AG08396 (cell line): ENCODE measurements around the gene PIK3AP1.
"Not testable (repeated sequence)": the region's sequence is repeated elsewhere in the genome, so short reads cannot be mapped to it uniquely, and the experiment has no call there.

ENCODE experiments used
- DNase-seq: peaks from one replicate; pipeline ENCODE4 v3.0.0; 2012; ENCODE audit warnings: low spot score, mixed read lengths

PIK3AP1 gene, protein sequence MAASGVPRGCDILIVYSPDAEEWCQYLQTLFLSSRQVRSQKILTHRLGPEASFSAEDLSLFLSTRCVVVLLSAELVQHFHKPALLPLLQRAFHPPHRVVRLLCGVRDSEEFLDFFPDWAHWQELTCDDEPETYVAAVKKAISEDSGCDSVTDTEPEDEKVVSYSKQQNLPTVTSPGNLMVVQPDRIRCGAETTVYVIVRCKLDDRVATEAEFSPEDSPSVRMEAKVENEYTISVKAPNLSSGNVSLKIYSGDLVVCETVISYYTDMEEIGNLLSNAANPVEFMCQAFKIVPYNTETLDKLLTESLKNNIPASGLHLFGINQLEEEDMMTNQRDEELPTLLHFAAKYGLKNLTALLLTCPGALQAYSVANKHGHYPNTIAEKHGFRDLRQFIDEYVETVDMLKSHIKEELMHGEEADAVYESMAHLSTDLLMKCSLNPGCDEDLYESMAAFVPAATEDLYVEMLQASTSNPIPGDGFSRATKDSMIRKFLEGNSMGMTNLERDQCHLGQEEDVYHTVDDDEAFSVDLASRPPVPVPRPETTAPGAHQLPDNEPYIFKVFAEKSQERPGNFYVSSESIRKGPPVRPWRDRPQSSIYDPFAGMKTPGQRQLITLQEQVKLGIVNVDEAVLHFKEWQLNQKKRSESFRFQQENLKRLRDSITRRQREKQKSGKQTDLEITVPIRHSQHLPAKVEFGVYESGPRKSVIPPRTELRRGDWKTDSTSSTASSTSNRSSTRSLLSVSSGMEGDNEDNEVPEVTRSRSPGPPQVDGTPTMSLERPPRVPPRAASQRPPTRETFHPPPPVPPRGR

DNA sequence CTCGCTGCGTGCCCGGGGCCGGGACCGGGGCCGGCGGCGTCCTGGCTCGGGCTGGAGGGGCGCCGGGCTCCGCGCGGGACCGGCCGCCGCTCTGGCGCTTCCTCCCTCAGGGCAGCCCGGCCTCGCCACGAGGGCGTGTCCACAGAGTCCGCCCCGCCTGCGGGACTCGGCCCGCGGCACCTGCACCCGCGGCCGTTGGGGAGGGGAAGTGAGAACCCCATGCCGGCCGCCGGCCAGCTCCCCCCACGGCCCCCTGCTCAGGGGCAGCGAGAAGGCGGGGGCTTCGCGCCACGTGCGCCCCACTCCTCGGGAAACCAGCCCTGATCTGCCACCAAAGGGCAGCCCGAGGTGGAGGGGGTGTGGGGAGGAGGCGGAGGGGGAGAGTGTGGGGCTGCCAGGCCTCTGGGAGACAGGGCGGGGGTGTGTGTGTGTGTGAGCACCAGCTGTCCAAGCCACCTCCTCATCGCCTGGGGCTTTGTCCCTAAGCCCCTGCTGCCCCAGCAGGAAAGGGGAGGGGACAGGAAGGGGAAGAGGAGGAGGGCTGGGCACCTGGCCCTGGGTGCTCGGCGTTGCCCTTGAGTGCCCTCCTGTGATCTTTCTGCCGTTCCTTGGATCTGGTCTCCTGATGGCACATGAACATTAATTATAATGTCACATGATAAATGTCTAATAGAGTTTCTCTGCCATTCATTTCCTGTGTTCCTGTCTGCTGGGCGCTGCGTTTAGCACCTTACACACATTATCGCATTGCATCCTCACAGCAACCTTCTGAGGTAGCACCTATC is at the start of gene PIK3AP1:
PIK3AP1 (minus strand) TSS at position 93 of the 785 bp plus-strand sequence. CDS start 120 bp downstream, outside the sequence.
- peak; percentile 72 for DNase-seq

DNA sequence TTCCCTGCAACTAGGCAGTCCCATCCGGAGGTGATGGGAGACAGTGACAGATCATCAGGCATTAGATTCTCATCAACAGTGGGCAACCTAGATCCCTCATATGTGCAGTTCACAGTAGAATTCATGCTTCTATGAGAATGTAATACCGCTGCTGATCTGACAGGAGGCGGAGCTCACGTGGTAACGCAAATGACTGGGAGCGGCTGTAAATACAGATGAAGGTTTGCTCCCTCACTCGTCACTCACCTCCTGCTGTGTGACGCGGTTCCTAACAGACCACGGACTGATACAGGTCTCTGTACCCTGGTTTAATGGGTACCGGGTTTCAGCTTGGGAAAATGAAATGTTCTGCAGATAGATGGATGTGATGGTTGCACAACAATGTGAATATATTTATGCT is 47.8 kb upstream of the PIK3AP1 start:
- no peak for DNase-seq

DNA sequence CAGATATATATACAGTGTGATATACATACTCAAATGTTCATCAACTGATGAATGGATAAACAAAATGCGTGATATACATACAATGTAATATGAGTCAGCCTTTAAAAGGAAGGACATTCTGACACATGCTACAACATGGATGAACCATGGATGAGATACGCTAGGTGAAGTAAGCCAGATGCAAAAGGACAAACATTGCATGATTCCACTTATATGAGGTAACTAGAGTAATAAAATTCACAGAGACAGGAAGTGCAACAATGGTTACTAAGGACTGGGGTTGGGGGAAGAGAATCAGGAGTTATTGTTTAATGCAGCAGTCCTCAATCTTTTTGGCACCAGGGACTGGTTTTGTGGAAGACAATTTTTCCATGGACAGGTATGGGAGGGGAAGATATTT is 47.3 kb upstream of the PIK3AP1 start:
- DNase-seq, result no peak

DNA sequence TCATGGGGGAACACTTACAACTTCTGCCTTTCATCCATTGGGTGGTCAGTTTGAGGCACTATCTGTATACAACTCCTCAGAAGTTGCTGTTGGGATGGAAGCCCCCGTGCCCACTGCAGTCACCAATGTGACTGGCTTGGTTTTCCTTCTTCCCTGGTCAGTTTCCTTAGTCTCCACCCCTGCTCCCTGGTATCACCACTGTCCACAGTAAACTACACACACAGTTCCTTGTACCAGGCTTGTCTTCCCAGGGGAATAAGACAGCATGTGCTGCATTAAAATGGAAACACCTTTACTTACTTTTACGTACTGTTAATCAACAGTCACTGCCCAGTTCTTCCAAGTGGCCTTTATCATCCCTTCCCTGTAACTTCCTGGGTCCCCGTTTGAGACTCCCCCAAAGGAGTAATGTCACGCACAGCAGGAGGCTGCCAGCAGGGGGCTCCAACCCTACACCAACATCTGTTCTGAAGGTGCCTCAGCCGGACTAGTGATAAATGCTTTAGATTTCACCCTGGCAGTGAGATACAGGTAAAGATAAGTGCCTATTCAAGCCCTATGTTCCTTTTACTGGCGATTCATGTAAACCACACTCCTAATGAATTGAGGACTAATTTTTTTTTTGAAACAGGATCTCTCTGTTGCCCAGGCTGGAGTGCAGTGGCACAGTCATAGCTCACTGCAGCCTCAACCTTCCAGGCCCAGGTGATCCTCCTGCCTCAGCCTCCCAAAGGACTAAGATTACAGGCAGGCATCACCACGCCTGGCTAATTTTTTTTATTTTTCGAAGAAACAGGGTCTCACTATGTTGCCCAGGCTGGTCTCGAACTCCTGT is 45.3 kb upstream of the PIK3AP1 start:
- DNase-seq, result peak; percentile 70

DNA sequence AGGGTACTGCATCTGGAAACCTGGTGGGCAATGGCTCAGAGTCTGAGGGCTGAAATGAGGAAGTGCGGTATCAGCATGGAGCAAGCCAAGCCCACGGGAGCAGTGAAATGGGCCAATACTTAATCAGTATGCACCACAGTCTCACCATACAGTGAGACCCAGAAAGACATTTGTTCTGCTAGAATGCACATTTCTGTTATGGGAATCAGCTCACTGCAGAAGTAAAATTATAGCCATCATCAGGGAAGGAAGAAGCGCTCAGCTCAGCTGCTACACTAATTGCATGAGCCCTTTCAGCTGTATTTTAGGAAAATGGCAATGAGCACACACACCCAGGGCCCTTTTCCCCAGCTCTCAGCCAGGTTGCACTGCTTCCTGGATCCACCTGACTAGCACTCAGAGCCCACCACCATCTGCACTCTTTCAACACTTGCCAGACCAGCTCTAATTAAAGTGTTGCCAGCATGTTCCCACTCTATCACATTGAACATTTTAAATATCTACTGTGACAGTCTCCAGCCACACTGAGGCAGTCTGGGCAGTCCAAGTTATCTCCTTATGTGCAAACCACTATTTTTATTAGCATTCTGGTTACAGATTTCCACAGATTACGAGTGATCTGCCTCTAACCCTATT is 44.2 kb upstream of the PIK3AP1 start:
- no peak for DNase-seq

DNA sequence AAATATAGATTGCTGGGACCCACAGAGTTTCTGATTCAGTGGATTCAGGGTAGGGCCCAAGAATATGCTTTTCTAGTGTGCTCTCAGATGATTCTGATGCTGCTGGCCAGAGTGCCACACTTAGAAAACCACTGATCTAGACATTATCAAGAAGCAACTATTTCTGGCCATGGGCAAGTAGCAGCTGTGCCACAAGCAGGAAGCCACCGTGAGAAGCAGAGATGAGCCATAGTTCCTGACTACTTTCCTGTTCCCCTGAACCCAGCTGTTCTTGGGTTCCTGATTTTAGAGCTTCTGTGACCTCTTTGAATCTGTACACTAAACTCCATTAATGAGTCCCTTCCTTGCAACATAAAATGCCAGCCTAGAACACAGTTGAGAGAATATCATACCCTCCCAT is 38.1 kb upstream of the PIK3AP1 start:
- DNase-seq, result no peak

DNA sequence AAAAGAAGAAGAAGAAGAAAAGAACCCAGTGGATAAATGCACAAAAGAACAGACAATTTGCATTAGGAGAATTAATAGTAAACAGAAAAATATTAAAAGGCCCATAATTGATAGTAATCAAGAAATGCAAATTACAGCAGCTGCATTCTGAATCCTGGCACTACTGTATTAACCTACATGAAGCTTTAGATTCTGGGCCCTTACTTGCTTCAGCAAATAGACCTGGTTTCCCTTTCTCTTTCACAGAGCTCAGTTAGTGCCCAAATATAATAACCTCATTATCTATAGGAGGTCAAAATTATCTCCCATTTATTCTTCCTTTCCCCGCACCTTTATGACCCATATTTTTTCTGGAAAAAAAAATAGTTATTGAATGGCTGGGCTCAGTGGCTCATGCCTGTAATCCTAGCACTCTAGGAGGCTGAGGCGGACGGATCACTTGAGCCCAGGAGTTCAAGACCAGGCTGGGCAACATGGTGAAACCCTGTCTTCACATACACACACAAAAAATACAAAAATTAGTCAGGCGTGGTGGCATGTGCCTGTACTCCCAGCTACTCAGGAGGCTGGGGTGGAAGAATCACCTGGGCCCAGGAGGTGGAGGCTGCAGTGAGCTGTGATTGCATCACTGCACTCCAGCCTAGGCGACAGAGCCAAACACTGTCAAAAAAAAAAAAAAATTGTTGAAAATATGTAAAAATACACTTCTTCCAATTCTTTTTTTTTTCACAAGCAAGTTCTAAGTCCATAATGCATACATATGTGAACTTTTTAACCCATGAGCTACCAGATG is 36.0 kb upstream of the PIK3AP1 start:
- no peak for DNase-seq

DNA sequence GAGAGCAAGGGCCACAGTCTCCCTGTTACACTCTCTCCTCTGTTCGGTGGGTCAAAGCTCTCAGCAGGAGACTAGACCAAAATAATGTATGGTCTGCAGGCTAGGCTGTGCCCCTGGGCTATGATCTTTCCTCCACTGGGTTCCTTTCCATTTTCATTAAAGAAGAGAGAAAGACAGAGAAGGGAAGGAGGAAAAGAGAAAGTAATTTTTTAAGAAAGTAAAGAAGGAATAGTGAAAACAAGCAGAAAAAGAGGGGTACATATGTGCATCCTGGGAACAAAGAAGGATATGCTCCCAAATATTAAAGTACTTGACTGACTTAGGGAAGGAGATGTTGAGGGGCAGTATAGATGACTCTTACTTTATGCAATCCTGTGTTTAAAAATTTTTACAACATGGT is 33.6 kb upstream of the PIK3AP1 start:
- no peak for DNase-seq

DNA sequence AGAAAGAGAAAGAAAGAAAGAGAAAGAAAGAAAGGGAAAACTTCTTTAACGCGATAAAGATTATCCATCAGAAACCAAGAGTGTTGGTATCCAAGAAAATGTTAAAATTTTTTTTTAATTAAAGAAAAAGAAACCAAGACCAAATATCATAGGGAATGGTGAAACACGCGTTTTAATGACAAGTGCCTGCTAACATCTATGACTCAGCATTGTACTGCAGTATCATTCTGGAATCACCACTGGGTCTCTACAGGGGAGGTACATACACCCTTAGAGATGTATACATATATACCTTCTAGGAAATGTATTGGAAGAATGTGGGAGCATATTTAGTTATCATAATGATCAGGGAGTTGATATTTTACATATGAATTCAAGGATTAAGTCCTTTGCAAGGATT is 32.1 kb upstream of the PIK3AP1 start:
- DNase-seq, result no peak

DNA sequence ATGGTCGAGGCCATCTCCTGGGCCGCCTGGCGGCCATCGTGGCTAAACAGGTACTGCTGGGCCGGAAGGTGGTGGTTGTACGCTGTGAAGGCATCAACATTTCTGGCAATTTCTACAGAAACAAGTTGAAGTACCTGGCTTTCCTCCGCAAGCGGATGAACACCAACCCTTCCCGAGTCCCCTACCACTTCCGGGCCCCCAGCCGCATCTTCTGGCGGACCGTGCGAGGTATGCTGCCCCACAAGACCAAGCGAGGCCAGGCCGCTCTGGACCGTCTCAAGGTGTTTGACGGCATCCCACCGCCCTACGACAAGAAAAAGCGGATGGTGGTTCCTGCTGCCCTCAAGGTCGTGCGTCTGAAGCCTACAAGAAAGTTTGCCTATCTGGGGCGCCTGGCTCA is 30.0 kb upstream of the PIK3AP1 start:
- DNase-seq, result not testable (repeated sequence)

DNA sequence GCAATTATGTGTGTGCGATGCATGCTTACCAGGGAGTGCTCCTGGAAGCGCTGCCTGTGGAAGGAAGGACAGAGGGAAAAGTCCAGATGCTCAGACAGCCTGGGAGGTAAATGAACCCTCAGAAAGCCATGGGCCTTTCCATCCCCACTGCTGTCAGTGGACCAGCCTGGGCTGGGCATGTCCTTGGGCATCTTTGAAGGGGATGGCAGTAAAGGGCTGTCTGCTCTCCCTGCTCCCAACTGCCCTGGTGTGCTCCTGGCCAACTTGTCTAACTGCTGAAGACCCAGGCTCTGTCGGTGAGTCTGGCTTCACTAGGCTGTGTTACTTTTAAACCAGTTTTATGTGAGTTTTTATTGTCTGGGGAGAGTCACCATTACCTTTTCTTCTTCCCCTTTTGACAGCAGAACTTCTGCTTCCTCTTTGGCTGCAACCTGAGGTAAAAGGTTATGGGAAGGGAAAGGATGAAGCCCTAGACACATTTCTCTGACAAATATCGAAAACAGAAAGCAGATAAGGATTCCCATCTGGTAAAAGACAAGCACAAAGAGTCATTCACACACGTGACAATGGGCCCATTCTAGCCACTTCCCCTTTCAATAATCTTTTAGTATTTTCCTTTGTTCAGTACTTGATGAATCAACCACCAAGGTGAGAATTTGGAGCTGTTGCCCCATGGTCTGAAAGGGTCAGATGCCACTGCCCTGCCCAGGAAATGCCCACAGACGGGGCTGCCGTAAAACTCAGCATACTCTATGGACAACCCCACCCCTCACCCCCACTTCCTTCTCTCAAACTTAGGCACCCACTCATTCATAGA is 27.6 kb upstream of the PIK3AP1 start:
- no peak for DNase-seq

DNA sequence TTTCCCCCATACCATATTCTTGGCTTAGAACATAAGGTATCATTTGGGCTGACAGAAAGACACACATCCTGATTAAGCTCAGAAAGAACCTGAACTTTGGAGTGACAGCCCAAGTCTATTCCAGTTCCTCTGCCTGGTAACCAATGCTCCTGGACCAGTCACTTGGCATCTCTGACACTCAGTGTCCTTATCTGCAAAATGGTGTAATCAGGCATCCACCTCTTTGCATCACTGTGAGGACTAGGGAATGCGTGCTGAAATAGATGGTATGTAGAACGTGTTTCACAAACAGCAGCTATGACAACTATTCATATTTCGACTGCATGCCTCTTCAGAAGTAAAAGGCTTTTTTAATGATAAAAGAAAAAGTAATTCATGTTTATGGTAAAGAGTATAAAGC is 26.2 kb upstream of the PIK3AP1 start:
- no peak for DNase-seq

DNA sequence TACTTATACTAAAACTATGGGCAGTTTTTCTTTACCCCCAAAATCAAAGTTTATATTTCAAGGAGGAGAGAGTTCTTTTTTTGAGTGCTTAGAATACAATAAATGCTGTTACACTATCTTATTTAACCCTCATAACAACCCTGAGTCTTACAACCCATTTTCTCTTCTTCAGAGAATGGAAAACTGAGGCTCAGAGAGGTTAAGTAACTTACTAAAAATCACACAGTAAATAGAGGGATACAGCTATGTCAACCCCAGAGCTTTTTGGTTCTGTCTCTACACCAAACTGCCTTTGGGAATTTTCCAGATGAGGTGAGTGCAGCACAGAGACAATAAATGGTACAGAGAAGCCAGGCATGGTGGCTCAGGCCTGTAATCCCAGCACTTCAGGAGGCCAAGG is 25.6 kb upstream of the PIK3AP1 start:
- no peak for DNase-seq

DNA sequence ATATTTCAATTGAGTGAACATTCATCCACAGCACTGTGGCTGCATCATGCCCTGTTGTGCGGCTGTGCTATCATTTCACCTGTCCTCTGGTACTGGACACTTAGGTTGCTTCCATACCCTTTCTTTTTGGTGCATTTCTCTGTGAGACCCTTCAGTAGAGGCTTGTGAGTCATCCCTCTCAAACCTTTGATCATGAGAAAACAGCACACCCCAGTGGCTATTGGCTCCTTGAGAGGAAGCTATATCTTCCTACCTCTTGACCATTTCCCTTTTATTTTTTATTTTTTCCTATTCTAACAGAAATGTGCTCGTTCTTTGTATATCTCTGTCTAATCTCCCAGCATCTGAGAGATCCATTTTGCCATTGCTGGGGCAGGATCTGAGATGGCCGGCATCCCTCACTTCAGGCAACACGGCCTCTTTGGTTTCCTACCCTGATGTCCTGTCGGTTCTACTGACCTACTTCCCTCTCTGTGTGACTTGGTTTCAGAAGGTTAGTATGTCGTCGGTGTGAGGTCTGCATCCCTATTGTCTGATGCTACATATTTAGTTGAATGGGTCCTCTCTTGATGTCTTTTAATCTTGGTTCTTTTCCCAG is 23.8 kb upstream of the PIK3AP1 start:
- no peak for DNase-seq

DNA sequence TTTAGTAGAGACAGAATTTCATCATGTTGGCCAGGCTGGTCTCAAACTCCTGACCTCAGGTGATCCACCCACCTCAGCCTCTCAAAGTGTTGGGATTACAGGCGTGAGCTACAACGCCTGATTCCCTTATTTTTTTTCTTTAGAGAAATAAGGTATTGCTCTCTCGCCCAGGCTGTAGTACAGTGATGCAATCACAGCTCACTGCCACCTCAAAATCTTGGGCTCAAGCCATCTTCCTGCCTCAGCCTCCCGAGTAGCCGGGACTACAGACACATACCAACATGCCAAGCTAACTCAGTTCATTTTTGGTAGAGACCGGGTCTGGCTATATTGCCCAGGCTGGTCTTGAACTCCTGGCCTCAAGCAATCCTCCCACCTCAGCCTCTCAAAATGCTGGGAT is 21.2 kb upstream of the PIK3AP1 start:
- not testable (repeated sequence) for DNase-seq

DNA sequence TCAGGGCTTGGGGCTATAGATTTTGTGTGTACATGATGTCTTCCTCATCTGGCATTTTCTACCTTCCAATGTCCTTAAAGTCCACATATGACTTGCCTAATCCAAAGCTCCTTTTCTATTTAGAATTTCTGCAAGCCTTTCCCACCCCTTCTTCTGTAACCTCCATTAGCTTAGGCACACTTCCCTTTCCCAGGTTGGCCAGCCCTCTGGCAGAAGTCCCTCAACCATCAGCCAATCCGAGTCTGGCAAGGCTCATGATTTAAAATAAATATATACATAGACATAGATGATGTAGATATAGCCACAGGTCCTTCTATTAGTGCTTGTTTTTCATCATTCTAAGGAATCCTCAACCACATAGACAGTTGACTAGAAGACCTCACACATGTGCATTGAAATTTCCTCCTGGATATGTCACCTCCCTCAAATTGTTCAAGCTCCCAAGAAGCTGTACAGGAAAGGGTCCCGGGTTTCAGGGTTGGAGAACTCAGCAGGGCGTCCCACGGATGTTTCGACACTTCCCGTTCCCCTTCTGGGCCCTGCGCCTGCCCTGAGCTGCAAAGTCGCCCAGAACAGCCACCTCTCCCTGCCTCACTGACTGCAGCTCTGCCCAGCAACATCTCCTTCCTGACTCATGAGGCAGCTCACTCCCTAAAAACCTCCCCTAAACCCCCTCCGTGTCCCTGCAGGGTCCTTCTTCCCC is 20.4 kb upstream of the PIK3AP1 start:
- no peak for DNase-seq

DNA sequence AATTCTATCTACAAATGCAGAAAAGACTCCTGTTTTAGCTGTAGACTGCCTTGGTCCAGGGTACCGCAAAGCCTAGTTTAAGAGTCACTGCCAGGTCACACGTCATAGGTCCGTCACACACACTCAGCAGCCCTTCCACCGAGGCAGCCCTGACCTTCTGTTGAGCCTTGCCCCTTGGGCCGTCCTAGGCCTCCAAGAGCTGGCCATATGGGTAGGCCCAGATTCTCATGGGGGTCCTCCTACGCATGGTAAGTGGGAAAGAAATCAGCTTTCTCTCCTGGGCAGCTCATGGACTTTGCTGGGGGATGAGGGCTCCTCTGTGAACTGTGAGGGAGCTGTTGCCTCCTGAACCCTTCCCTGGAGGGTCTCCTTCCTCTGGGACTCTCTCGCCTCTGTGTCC is 19.8 kb upstream of the PIK3AP1 start:
- DNase-seq, result no peak

DNA sequence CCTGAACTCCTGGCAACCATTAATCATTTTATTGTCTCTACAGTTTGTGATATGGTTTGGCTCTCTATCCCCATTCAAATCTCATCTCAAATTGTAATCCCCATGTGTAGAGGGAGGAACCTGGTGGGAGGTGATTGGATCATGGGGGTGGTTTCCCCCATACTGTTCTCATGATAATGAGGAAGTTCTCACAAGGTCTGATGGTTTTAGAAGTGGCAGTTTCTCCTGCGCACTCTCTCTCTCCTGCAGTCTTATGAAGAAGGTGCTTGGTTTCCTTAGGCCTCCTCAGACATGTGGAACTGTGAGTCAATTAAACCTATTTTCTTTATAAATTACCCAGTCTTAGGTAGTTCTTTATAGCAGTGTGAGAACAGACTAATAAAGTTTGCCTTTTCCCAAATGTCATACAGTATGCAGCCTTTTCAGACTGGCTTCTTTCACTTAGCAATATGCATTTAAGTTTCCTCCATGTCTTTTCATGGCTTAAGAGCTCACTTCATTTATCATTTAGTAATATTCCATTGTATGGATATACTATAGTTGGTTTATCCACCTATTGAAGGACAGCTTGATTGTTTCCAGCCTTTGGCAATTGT is 17.1 kb upstream of the PIK3AP1 start:
- DNase-seq, result not testable (repeated sequence)
